Prostate gland (tissue), 2 donors: ENCODE results near the gene ALDH3B1.

Source experiments
- POLR2A ChIP-seq: fragments of 450-650 bp; IDR thresholded peaks from one replicate; pipeline ENCODE4 v1.6.1; 2016; ENCODE audit warnings: antibody characterized with exemption, mild to moderate bottlenecking
- POLR2AphosphoS5 ChIP-seq: sonication (generic); formaldehyde crosslinking; IDR thresholded peaks from one replicate; pipeline ENCODE4 v1.6.1; 2017; ENCODE audit warnings: antibody characterized with exemption
- TF ChIP-seq, protein P1 (sequence below), 4 experiments: fragments of 200-600 bp in 2 of 4; fragments of 450-650 bp in 2 of 4; sonication (generic) in 2 of 4; IDR thresholded peaks; 1 replicate in 3 of 4; 2 replicates in 1 of 4; pipeline ENCODE4 v1.5.1; 2016 to 2019; ENCODE audit warnings: antibody characterized with exemption in 4 of 4, mild to moderate bottlenecking in 2 of 4, moderate library complexity in 2 of 4

- TF ChIP-seq, protein P1, sequence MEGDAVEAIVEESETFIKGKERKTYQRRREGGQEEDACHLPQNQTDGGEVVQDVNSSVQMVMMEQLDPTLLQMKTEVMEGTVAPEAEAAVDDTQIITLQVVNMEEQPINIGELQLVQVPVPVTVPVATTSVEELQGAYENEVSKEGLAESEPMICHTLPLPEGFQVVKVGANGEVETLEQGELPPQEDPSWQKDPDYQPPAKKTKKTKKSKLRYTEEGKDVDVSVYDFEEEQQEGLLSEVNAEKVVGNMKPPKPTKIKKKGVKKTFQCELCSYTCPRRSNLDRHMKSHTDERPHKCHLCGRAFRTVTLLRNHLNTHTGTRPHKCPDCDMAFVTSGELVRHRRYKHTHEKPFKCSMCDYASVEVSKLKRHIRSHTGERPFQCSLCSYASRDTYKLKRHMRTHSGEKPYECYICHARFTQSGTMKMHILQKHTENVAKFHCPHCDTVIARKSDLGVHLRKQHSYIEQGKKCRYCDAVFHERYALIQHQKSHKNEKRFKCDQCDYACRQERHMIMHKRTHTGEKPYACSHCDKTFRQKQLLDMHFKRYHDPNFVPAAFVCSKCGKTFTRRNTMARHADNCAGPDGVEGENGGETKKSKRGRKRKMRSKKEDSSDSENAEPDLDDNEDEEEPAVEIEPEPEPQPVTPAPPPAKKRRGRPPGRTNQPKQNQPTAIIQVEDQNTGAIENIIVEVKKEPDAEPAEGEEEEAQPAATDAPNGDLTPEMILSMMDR (IDR thresholded peaks at IDR 0.05), result no peak
- no peak for TF ChIP-seq POLR2A
- no peak for TF ChIP-seq POLR2AphosphoS5
Observed at GRCh38 chr11:68013611-68014156, 3.6 kb downstream of the ALDH3B1 start.
